NCI-H526 treated with DMSO at 0.1 percent for 48 hours (cell line): ENCODE data around the gene DSC2.

Experiments
- DNase-seq: peaks from one replicate; lab custom pipeline; 2025; lab: John Stamatoyannopoulos, UW

DSC2 gene

DNA sequence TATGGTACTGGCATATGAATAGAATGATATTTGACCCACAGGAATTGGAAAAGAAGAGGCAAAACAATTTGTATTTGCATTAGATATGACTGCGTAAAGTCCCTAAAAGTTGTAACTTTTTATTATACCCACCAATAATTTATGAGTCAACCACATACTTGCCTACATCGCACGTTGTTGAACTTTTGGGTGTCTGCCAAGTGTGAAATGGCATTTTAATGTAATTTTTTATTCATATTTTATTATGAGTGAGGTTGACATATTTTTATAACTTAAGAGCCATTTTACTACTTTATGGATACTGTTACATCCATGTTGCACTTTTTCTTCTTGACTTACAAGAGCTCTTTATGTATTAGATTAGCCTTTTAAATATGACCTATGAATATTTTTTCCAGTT, 4.6 kb downstream of the DSC2 start:
- no peak for DNase-seq

DNA sequence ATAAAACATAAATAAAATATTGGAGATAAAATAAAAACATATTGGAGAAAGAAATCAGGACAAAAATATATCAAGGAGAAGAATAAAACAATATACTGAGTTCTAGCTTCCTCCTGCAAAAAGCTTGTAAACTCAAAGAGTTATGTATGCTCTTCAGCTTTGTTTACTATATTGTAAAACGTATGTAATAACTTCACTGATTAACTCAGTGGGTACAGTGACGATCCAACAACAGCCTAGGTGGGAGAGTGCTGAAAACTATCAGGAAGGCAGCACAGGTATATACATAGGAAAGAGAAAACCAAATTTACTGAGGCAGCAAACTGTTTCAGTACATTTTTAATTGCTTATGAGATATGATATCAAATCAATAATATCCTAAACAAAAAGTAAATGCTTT, 8.3 kb downstream of the DSC2 start:
- DNase-seq: no peak

DNA sequence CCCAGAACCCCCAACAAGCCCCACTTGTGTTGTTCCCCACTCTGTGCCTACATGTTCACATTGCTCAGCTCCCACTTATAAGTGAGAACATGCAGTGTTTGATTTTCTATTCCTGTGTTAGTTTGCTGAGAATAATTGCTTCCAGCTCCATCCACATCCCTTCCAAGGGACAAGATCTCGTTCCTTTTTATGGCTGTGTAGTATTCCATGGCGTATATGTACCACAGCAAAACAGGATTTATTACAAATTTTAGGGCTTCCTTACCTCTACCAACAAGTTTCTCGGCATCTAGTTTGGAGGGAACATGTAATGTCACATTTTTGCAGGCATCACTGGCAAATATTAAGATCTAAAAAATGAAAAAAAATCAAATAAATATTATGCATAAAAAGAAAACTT, 8.9 kb downstream of the DSC2 start:
- no peak for DNase-seq

DNA sequence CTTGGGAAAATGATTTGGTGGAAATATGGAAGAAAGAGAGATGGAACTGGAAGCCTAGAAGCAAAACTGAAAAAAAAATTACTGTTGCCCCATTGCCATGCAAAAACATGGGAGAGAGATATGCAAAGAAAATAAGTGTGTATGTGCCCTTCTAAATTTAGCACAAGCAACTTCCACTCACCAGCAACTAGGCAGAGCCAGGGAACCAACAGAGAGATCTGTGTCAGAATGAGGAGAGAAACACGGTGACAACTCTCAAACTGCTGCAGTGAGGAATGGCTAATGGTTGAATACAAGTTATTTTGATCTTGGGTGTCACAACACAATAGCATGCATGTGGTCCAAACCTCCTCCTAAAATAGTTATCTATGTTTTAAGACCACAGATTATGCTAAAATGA, 10.9 kb downstream of the DSC2 start:
- DNase-seq: no peak

DNA sequence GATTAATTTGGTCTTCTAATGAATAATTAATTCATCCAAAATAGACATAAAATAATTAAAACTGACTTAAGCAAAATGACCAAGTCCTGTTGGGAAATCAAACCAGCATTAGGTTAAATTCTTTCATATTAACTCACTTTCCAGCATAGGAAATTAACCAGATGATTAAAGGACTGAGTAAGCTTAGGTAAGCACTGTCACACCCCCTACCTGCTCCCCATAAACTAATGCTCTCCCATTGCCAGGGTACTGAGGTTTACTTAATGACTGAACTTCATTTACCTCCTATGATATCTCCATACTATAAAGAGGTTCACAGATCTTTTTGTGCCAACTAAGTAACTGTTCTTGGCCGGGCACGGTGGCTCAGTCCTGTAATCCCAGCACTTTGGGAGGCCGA, 13.7 kb downstream of the DSC2 start:
- DNase-seq: no peak

DNA sequence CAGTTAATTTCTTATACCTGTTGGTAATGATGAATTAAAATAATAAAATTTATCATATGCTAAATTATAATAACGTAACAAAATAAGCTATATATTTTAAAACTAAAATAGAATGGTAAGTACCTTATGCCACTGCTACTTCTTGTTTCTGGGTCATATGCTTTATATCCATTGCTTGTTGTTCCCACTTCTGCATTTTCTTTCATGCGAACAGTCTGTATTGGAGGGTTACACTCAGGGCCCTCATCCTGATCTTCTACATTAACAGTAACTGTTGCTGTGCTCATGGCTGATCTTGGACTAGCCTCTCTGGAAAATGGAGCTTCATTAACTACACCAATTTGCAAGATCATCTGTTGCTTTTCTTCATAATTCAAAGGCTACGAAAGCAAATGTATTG, 22.2 kb downstream of the DSC2 start:
- DNase-seq: no peak

DNA sequence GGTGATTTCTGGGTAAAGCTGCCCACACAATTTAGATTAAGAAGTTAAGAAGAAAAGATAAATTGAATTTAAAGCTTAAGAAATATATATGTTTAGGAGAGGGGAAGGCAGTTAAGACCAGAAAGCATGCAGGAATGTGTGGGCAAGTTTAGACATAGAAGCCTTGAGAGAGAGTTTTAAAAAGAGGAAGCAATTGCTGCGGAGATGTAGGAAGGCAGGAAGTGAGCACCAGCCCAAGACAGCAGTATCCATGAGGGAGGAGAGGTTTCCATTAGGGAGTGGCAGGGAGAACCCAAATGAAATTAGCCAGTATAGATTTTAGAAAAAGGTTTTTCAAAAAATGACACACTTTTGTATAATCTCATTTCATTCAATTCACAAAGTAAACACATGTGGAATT, 24.3 kb downstream of the DSC2 start:
- no peak for DNase-seq

DNA sequence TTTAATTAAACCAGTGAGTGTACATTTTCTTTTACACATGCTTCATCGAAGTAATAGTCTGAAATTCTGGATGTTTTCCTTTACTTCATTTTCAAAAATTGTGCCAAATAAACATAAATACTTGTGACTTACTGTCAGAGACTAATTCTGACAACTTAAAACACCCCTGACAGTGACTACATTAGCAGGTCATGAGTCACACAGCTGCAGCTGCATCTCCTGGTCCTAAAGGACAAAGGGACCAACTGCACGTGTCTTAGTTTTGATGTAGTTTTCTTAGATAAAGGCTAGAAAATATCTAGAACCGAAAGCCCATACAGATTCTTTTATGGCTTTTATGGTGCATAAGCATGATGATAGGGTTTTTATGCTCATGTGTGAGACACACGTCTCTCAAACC, 30.0 kb downstream of the DSC2 start:
- no peak for DNase-seq

DNA sequence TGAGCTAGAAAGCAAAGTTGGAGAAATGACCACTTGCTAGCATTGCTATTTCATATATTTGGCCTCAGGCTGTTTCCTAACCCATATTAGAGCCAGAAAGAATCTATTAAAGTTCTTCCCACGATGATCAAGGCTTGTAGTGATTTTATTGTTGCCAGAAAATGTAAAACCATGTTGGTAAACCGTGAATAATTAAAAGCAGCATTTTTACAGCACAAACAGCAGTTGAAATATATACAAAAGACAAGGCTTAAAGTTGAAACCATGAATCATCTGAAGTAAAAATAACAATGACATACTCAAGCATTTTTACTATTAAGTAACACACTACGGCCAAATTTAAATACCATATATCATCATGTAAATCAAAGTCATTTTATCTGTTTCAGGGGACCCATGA, 32.0 kb downstream of the DSC2 start:
- DNase-seq: no peak

DNA sequence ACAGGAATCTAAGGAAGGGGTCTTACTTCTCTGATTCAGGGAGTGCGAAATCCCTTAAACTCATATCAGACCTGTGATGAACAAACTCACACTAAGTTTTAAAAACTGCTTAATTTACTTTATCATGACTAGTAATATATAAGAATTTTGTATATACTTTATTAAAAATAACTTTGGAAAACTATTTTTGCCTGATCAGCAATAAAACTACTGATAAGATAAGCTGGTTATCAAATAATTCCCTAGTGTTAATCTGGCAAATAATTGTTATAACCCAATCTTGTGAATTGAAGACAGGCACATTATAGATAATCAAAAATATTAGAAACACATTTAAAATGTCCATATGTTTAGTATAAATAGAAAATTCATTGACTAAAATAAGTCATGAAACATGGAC, 36.0 kb downstream of the DSC2 start:
- DNase-seq: no peak

DNA sequence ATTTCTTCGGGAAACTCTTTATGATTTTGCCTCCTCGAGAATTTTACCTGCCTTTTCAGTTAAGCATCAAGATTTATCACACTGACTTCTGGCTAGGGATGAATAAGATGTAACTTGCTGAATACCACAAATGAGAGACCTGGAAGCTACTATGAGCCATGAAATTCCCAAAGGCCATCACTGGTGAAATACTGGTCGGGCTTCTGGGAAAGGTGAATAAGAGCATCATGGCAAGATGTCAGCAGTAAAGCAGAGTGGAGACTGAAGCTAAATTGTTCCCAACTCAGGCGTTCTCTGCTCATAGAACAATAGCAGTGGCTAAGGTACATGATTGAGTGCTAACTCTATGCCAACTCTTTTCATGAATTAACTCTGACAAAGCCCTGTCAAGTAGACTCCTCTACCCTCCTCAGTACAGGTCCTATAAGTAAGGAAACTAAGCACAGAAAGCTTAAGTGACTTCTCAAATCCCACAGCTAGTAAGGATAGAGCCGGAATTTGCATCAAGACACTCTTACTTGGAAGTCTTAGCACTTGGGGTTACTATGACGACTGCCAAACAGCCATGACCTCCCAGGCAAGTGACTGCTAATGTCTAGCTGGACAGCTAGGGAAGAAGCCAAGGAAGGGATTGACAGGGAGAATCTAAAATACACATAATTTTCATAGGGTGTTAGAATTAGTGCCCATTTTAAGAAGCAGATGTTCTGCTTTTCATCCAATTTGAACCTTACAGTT, 37.0 kb downstream of the DSC2 start:
- no peak for DNase-seq

DNA sequence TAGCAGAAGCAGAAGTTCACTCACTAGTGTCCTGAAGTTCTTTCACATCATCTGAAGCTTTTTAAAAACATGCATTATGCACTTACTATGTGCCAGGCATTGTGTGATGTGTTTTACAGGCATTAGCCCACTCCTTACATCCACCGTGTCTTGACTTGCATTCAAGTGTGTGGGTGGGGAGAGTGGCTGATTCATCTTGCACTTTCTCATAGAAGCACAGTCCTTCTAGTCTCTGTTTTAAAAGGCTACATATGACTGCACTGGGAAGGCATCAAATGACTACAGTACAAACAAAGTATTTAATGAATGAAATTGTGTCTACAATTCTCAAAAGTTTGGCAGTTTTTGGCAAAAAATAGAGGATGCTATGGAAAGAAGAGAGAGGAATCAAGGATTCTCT, 38.1 kb downstream of the DSC2 start:
- no peak for DNase-seq

DNA sequence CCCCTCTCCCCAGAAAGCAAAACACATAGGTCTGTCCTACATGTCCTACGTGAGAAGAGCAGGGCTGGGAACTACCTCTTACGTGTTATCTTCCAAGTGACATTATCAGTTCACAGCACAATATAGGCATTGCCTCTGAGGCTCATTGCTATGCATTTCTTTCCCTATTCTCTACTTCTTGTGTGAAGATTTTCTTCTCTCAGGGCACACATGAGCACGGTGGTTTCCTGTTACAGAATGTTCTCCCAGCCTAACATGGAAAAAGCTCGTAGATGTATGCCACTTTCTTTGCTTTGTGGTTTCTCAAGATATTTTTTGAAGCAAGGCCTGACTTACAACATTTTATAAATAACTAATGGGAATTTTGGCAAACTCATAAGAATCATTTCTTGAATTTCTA, 40.3 kb downstream of the DSC2 start:
- DNase-seq: no peak

DNA sequence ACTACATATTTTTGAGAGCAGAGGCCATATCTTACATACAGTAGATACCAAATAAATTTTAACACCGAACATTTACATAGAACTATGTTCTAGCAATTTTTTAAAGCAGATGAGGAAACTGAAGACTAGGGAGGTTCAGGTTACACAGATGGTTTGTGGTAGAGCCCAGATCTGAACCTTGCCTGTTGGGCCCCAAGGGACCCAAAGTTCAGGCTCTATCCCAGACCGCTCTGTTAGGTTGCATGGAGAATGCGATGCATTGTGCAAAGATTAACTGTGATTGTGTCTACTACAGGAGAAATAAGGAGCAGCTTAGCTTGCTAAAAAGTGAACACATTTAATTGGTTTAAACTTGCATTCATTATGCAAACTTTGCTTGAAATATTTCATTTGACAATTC, 43.3 kb downstream of the DSC2 start:
- no peak for DNase-seq

DNA sequence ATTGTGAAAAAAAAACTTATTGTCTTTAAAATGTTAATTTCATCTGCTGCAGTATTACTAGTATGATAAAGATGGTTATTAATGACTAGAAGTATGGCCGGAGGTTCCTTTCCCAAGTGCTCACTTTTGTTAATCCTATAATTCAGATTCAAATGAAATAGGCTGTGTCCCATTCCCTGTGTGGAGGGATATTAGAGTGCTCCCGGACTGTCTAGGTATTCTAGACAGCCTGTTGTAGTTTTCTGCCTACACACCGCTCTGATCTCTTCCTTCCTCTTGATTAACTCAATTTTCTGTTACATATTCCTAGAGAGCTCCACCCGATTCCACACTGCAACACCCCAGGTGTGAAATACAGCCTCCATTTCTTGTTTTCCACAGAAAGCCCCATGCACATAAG, 44.3 kb downstream of the DSC2 start:
- no peak for DNase-seq

DNA sequence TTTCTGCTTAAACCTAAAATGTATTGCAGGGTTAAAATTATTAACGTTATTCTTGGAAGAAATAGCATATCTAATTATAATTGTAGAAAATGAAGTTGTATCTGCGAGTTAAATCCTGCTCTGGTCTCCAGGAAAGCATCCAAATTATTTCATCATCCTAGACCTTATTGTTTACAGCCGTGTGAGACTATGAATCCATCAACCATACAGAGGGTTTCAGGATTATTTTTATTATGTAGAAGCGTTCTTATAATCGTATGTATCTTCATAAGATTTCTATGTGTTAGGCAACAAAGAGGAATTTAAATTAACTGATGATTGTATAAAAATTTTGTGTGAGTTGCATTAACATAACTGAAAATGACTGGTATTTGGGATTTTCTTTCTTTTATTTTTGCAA, 45.2 kb downstream of the DSC2 start:
- no peak for DNase-seq

DNA sequence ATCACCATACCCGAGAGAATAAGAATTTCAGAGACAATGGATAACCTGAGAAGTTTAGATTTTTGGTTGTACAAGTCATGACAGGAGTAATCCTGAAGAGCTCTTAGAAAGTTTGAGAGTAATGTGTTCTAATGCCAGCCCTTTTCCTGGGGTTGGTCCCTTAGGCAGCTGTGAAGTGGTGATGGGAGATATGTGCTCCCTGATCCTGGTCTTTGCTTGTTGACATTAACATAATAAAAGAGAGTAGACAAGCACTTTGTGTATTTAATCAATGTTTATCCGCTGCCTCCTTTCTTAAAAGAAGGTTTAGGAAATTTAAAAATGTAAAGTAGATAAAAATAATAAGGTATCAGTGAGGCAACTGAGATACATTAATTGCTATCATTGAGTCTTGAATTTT, 45.9 kb downstream of the DSC2 start:
- DNase-seq: no peak

DNA sequence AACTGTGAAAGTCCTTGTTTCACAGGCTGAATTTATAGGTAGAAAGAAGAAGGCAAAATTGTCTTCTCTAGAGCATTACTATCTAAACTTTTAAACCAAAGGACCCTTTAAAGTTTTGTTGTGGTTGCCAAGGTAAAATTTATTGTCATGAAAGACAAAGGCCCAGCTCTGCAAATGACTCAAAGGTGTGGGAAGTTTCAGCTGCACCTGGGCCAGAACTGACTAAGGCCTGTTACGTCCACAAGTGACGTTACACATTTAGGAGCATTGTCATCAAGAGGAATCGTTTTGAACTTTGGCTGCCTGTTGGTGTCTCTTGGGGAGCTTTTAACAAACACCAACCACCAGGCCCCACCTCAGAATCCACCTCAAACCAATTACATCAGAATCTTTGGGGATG, 51.6 kb downstream of the DSC2 start:
- no peak for DNase-seq

DNA sequence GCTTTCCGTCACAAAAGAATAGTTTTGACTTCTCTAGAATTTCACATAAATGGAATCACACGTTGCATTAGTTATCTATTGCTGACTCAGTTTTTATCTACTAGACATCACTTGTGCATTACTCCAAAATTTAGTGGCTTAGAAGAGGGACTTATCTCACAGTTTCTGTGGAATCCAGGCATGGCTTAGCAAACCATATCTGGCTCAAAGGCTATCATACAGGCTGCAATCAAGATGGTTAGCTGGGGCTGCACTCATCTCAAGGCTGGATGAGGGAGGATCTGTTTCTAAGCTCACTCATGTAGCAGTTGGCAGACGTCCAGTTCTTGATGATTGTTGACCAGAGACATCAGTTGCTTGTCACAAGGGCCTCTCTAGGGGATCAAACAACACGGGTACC, 53.0 kb downstream of the DSC2 start:
- no peak for DNase-seq

DNA sequence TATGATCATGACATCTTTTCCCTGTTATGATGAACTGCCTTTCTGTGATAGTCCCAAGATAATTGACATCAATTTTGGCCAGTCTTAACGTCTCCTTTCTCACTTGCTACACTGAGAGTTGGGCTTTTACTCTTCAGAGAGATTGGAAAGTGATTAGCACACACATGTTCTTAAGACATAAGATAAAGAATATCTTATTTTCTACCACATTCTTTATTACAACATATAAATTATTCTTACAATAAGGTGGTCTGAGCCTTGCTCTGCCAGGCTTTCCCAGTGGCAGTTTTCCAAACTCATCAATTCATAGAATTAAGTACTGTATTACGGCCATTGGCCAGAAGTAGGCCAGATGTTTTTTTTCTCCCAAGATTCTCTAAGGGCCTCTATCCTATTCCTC, 54.0 kb downstream of the DSC2 start:
- no peak for DNase-seq

DNA sequence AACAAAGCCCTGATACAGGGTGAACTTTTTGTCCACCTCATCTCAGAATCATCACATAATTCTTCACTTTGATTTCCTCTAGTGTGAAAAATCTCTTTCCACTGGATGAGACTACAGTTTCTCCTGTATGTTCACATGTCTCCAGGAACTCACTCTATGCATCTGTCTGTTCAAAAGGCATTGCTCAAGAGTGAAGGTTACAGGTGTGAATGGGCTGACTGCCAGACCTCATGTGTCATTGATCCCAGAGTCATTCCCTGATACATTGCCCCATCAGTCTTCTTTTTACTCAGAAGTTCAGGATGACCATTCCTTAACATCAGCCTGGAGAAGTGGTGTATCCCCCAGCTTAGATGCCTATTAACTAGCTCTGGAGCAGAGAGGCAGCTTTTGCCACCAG, 55.3 kb downstream of the DSC2 start:
- DNase-seq: no peak

DNA sequence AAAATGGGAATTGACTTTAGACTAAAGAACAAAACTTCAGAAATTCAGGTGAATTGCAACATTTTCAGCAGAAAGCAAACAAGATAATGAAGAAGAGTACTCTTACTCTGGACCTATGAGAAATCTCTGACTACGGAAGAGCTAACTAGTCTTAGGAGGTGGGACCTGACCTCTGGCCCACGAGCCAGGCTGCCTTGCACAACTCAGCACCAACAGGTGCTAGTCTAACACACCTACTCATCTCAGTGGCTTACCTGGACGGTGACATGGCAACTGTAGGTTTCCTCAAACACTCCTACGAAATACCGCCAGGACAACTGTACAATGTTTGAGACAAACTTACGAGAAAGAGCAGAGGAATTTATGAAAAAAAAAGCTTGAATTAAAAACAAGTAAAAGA, 56.6 kb downstream of the DSC2 start:
- DNase-seq: no peak

DNA sequence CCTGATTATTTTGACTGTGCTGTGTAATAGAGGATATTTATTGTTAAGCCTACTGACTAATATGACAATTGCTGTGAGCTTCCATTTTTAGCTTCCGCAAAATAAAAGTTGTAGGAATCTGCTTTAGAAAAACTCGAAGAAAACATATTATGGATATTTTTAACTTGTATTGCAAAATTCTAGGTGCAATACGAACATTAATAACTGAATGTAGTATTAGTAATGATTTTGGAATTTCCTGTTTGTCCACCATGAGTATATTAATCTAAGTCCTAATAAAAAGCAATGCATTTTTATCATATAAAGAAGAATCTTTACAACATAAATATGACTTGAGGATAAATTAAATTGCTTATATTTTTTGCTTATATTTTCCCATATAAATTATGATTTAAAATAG, 57.3 kb downstream of the DSC2 start:
- DNase-seq: no peak

DNA sequence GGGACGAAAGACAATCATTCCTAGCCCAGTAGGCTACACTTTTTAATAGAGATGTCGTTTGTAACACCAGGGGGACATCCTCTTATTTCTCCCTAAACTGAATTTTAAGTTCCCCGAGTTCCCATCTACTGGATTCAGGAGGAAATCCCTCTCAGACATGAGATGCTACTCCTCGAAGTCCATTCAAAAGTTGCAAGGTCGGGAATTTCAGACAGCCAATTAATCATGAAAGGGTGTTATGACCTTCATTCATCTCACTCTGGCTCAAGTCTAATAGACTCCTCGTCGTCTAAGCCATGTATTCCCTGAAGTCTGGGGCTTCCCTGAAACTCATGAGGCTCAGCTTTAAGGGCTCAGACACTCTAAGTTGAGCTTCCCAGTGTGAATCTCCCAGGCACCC, 58.5 kb downstream of the DSC2 start:
- no peak for DNase-seq
